Measurements from ENCODE around the gene PALD1.

The PALD1 gene

GRCh38 chr10:70478191-70479164, at the start of gene PALD1:
Gene PALD1, plus strand, starts transcription at chr10:70478767. Its CDS starts 47,185 bp downstream, at chr10:70525952.
- no peak for FAIRE-seq

GRCh38 chr10:70430493-70431445, 47.8 kb upstream of the PALD1 start:
- FAIRE-seq = no peak

DNA sequence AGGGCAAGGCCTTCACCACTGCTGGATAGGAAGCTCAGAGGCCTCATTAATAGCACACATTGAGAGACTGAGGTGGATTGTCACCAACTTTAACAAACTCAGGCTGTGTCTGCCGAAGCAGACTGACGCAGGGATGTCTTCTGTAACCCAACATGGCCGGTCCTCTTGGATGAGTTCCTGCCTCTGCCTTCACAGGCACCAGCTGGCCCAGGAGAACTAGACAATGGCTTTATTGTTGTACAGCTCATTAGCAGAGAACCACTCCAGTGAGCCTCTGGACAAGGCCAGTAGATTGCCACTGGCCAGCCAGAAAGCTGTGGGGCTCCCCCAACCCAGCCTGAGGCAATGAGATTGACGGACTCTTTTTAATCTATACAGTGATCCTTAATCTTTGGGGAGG, 46.5 kb upstream of the PALD1 start:
- FAIRE-seq = no peak

DNA sequence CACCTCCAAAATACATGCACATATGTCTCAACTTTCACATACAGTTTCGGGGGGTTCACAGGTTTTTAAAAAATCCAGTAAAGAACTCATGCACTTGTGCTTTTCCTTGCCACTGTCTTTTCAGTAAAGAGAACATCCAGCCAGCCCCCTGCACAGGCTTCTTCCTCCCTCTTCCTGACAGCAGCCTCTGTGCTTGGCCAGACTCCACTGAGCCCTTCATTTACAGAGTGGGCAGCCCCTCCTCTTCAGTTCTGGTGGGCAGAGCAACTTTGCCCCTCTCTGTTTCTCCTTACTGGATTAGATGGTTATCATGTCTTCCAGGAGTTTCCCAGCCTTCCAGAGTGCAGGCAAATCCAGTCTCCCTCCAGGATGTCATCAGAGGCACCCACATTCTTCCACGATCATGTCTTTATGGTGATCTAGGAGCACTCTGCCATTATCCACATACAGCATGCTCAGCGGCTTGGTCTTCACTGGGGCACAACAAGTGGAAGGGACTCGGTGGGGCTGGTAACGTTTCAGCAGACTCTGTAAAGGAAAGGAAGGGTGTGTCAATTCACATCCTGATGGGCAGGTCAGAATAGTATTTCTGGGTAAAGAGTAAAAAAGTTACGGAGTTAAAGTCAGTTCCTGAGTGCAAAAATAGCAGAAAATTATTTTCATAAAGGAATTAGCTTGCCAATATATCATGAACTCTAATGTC, 45.9 kb upstream of the PALD1 start:
- no peak for FAIRE-seq

GRCh38 chr10:70433581-70434280, 44.8 kb upstream of the PALD1 start:
- no peak for FAIRE-seq

DNA sequence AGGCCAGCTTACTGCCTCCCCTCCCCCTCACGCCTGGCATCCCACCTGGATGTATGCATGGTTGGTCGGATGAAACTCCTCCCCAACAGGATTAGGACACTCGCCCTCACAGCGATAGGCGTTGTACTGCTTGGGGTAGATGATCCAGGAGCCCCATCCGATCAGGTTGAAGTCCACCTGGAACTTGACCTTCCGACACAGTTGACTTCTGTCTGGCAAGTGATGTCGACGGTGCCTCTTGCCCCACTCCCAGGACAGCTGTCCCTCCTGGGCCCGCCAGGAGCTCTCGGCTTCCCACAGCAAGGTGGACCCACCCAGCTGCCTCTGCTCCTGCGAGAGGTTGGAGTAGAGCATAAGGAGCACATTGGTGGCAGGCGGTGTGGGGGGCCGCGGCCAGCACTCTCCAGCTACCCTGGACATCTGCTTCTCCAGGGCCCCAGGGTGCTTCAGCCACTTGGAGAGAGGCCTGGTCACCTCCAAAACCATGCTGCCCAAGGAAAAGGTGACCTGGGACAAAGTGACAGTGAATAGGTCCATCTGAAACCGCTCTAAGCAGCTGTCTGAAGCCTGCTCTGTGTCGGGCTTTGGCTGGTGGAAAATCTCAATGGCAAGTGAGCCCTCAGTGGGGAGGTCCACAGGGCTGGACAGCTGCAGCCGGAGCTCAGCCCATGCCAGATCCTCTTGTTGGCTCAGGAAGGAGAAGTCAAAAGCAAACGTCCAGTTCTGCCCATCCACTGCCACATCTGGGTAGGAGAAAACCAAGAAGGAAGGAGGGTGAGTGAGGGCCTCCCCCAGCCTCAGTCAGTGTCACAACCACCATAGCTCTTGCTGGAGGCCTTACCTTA, 43.1 kb upstream of the PALD1 start:
- FAIRE-seq = no peak

GRCh38 chr10:70437721-70438120, 40.8 kb upstream of the PALD1 start:
- no peak for FAIRE-seq

DNA sequence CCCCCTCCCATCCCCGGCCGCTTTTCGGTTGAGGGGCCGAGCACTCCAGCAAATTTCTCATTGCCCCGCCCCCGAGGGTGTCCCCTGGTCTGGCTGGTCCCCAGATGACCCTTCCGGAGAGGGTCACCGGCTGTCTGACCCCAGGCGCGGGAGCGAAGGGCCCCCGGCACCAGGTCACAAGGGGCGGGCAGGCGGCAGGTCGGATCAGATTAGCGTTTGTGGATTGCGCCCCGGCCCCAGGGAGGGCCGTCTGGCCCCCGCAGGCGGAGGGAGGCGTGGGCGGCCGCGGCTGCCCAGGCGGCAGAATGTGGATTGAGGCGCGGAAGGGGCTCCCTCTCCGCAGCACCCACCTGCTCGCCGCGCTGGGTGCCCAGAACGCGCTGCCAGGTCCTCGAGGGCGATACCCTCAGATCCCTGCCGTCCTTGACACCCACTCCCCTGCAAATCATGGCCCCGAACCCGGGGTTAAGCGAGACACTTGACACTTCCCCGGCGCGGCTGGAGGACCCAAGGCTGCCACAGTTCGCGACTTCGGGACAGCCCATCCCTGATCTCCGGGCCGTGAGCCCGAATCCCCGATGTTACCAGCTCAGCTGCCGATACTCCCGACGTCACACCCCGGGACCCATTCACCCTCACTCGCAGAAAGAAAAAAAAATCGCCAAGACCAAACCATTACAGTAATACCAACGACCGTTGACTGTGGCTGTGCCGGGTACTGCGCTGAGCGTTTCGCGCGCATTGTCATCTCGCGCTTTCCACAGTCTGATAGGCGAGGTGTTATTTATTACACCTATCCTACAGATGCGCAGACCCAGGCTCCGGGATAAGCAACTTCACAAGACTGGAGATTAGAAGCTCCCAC, 38.0 kb upstream of the PALD1 start:
- FAIRE-seq = no peak

GRCh38 chr10:70441161-70441894, 37.2 kb upstream of the PALD1 start, which contains the start of gene NODAL:
Gene NODAL, minus strand, starts transcription at chr10:70441681. Its CDS starts 14 bp downstream, at chr10:70441667.
- FAIRE-seq = no peak

GRCh38 chr10:70441895-70442309, 36.7 kb upstream of the PALD1 start:
- FAIRE-seq = no peak

DNA sequence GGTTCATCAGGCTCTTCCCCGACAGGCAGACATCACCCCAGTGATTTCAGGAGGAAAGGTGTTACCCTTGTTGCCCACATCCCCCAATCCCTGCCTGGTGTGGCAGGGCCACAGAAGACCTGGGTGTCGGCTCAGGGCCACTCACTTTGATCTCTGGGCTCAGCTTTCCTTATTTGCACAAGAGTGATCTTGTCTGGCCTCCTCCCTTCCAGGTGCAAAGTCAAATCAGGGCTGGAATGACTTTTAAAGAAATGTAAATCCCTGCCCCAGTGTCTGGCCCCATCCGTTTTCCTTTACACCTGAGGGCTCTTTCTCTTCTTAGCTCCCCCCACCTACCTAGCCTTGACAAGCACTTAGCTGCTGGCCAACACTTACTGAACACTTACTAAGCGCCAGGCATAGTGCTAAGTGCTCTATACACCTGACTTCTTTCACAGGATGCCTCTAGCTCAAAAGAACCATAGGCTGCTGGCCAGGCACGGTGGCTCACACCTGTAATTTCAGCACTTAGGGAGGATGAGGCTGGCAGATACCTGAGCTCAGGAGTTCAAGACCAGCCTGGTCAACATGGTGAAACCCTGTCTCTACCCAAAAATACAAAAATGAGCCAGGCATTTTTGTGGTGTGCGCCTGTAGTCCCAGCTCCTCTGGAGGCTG, 36.1 kb upstream of the PALD1 start:
- no peak for FAIRE-seq

GRCh38 chr10:70444744-70445143, 33.8 kb upstream of the PALD1 start:
- FAIRE-seq = no peak

- FAIRE-seq = no peak
These were observed 32.6 kb upstream of the PALD1 start for GRCh38 chr10:70445718-70446657.

DNA sequence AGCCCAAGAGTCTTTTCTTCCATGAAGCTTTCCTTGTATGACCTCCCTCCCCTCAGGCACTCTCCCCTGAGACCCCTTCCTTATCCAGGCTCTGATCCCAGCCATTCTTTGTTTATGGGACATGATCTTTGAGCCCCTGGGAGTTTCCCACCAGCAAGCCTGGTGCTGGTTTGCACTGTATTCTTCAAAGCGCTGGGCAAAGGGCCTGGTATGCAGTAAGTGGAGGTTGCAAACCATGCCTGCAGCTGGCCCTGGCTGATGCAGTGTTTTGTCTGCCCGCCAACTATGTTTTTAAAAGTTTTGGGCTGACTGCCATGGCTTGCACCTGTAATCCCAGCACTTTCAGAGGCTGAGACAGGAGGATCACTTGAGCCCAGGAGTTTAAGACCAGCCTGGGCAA, 30.3 kb upstream of the PALD1 start:
- FAIRE-seq = no peak

- no peak for FAIRE-seq
These were observed 23.3 kb upstream of the PALD1 start for GRCh38 chr10:70455213-70455630.

DNA sequence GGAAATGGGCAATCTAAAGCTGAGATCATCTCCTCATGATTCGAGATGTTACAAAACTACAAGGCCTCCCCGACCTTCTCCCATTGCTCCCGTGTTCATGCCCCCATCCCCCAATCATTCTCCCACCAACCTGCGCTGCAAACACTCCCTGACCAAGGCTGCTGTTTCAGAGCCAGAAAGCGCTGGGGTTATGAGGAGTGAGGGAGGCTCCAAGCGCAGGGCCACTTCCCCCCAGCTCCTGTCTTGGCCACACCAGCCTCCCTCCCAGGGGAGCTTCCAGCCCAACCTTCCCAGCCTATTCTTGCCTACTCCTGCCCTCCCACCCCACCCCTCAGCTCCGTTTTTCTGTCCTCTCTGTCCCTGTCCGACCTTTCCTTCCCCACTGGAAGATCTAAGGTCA, 22.4 kb upstream of the PALD1 start:
- FAIRE-seq = no peak

DNA sequence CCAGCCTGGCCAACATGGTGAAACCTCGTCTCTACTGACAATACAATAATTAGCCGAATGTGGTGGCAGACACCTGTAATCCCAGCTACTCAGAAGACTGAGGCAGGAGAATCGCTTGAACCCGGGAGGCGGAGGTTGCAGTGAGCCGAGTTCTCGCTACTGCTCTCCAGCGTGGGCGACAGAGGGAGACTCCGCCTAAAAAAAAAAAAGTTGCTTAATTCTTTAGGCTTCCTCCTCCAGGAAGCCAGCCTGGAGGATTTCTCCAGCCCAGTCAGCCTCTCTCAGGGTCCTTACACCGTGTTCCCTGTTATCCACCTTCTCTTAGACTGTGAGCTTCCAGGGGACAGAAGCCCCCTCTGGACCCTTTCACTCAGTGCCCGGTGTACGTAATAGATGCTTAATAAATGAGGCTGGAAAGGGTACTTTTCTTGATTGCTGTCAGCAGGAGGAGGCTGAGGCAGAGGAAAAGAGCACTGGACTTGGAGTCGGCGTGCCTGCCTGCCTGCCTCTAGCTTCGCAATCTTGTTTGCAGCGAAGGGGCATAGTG, 20.7 kb upstream of the PALD1 start:
- no peak for FAIRE-seq

All from TTC549 (cell line).